GM12874 (cell line): ENCODE data around the gene ANKRD20A1.

Source experiments
- CTCF ChIP-seq: IDR thresholded peaks from 2 replicates; pipeline ENCODE4 v1.5.1; 2011; ENCODE audit warnings: low read depth, mild to moderate bottlenecking, control low read depth, low read length, moderate library complexity; ENCODE audit not compliant: insufficient read depth

Gene ANKRD20A1

DNA sequence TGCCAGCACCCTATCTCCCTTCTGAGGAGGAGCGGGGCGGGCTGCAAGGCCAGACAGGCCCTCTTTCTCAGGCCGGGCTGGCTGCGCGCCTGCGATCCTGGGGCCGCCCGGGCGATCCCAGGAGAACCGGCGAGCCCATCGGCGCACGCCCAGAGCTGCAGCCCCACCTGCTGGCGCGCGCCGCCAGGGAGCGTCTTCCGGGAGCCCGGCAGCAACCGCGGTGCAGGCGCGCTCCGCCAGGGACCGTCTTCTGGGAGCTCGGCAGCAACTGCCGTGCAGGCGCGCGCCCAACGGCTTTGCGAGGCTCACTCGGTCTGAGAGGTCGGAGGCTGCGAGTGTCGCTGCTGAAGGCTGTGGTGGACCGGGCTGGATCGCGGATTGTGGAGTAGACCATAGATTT is at the start of gene ANKRD20A1:
ANKRD20A1 (plus strand) TSS at position 61 of the 400 bp plus-strand sequence. CDS start 496 bp downstream, outside the sequence.
- 0 out of 2 replicates have a peak, but pooled peaks have one; percentile 7 for TF ChIP-seq CTCF
